VCaP (cell line): ENCODE measurements around the gene COLEC12.
"Not testable (repeated sequence)": the region's sequence is repeated elsewhere in the genome, so short reads cannot be mapped to it uniquely, and the experiment has no call there.

Source experiments
- H3K27ac ChIP-seq: fragments of 450-650 bp; 2 replicates; pipeline ENCODE4 v1.5.1; 2017
- TF ChIP-seq, protein P1 (sequence below): fragments of 450-650 bp; conservative IDR thresholded peaks from 2 replicates; pipeline ENCODE4 v1.5.1; 2017; ENCODE audit warnings: mild to moderate bottlenecking, moderate library complexity

COLEC12 gene

DNA sequence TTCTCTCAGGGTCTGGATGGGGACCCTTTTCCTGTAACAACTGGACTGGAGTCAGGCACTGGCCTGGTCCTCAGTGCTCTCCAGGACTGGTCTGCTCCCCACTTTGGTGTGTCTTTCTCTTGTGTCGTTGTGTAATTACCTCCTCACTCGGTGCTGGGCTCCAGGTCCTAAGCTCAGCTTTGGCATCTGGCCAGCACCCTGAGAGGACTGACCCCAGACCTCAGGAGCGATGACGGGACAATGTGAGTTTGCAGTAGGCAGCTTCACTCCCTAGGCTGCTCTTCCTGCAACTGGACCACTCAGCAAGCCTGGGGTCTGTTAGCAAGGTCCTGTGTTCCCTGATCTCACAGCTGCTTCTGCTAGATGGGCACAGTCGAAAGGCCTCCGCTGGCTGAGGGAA, 93.8 kb downstream of the COLEC12 start:
- no peak overlapping the region for H3K27ac ChIP-seq
- TF ChIP-seq, protein P1, sequence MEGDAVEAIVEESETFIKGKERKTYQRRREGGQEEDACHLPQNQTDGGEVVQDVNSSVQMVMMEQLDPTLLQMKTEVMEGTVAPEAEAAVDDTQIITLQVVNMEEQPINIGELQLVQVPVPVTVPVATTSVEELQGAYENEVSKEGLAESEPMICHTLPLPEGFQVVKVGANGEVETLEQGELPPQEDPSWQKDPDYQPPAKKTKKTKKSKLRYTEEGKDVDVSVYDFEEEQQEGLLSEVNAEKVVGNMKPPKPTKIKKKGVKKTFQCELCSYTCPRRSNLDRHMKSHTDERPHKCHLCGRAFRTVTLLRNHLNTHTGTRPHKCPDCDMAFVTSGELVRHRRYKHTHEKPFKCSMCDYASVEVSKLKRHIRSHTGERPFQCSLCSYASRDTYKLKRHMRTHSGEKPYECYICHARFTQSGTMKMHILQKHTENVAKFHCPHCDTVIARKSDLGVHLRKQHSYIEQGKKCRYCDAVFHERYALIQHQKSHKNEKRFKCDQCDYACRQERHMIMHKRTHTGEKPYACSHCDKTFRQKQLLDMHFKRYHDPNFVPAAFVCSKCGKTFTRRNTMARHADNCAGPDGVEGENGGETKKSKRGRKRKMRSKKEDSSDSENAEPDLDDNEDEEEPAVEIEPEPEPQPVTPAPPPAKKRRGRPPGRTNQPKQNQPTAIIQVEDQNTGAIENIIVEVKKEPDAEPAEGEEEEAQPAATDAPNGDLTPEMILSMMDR, result no peak

DNA sequence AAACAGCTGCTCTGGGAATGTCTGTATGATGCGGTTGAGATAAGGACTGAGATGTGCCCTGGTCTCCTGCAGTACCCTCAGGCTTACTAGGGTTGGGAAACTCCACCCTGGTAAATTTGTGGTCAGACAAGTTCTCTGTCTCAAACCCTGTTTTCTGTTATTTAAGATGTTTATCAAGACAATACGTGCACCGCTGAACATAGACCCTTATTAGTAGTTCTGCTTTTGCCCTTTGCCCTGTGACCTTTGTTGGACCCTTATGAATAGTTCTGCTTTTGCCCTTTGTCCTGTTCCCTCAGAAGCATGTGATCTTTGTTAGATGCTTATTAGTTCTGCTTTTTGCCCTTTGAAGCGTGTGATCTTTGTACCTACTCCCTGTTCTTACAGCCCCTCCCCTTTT, 95.5 kb downstream of the COLEC12 start:
- not testable (repeated sequence) for H3K27ac ChIP-seq

DNA sequence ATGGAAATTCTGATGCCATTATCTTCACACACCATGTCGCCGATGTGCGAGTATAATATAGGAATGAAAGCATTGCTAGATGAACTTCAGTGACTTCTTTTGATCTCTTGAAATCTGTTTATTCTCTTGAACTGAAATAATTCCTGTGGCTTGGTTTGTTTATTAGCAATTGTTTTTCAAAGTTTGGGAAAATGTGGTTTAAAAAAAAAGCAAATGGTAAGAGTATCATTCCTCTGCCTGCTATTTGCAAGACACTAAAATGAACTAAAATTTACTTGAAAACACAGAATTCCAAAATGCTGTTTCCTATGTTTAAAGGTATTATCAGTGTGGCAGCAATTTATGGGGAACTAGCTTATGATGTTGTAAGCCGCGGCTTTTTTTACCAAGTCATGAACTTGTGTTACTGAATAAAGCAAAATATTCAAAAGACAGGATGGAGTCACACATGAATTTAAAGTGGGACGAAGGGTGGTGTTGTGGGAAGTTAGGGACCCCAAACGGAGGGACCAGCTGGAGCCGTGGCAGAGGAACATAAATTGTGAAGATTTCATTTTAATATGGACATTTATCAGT, 96.4 kb downstream of the COLEC12 start:
- TF ChIP-seq, protein P1, result no peak
- H3K27ac ChIP-seq, result no peak overlapping the region

DNA sequence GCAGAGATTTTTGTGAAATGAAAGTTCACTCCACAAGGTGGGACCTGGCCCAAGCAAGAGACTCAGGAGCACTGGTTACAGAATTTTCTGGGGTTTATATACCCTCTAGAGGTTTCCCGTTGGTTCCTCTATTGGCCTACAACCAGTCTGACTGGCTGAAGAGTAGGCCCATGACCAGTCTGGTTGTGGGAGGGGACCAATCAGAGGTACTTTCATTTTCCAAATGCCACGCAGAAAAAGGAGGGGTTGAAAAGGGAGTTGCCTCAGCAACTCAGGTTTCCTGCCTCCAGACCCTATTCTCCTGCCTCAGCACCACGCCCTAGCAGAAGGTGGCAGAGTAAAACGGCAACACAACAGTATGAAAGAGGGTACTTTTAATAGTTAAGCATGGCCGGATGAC, 98.4 kb downstream of the COLEC12 start:
- no peak overlapping the region for H3K27ac ChIP-seq
- TF ChIP-seq, protein P1, result no peak

DNA sequence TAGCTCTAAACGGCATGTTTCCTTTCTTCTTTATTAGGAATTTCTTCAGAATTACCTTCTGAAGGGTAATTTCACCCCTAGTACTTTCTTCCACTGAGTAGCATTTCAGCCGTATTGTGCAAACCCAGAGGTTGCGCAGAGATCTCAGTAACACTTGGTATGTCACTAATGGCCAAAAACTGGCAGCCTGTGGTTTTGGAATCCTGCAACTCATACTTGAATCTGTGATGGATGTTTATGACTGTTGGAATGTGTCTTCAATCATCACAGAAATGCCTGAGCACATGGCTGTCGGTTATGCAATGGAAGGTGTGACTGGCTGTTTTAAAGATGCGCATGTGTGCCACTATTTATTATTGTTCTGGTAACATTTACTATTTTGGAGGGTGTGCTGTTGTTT, 100.0 kb downstream of the COLEC12 start:
- no peak overlapping the region for H3K27ac ChIP-seq
- TF ChIP-seq, protein P1, result no peak

DNA sequence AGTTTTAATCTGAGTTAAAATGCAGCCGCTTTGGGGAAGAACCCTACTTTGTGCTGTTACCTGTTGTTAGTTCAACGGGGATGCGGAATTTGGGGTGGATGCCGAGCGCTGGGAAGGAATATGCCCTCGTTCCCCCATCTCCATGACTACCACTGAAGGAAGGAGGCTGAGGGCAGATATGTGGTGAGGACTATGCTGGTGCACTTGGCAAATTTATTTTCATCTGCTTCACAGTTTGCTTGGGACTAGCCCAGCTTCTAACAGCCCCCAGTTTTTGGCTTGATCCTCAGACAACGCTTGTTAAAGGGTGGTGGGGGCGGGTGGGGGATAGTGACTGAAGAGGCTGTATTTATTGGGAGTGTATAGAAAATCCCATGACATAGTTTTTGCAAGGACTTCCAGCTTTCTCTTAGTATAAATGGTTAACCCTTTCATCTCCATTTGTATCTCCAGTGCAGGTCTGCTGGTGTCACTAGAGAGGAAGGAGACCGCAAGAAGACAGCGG, 100.8 kb downstream of the COLEC12 start:
- H3K27ac ChIP-seq, result no peak overlapping the region
- TF ChIP-seq, protein P1, result no peak

DNA sequence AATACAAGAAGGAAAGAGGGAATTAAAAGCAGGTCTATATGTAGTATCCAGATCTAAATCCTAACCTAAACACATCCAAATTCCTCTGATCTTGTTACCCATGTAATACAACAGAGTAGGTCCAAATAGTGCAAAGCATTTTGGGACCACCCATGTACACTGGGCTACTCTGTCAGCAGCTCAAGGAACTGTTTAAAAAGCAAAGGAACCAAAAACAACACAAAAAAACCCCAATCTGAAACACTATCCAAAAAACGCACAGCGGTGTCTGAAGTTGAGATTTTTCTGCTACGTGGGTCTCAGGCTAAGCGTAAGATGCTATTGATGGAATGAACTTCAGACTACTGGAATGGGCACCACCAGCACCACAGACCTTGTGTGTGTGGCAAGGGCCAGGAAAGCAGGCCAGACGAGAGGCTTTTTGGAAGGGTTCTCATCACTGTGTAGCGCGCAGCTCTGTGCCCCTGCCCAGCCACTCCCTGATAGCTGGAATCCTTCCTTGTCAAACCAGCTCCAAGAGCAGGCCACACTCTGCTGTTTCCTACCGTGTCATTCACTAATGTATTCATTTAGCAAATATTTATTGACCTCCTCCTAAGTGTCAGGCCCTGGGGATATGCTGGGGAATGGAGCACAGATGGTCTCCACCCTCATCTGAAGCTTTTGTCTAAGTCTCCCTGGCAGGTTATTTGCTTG, 101.4 kb downstream of the COLEC12 start:
- no peak overlapping the region for H3K27ac ChIP-seq
- TF ChIP-seq, protein P1, result no peak

DNA sequence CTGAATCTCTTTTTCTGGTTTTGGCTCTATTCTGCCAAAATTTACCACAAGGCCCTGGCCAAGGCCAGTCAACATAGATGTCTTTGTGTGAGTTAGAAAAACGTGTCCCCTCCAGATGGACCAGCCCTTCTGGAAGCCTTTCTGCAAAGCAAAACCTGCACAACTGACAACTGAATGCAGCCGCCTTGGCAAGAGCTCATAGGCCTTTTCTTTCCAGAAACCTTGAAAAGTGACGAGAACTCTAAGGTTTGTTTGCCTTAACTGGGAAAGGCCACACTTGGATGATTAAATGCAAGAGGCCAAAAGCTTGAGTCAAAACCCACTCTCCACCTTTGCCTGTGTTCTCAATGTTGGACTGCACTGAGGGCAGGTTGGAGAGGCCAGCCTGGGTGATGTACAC, 103.9 kb downstream of the COLEC12 start:
- H3K27ac ChIP-seq, result no peak overlapping the region

More for the DNA sequence above, 103.9 kb downstream of the COLEC12 start:
- TF ChIP-seq, protein P1, result no peak
